ENCODE data around the gene IGF2R.
"Not testable (repeated sequence)": the region's sequence is repeated elsewhere in the genome, so short reads cannot be mapped to it uniquely, and the experiment has no call there.

The IGF2R gene

GRCh38 chr6:160090442-160091239 lies 121.8 kb downstream of the IGF2R start:
- not testable (repeated sequence) for H3K4me3 ChIP-seq (ENCODE audit: low read length); H3K4me1 ChIP-seq (ENCODE audit: insufficient read depth, low read length); H3K27me3 ChIP-seq (ENCODE audit: insufficient read depth, low read length); H2AFZ ChIP-seq (ENCODE audit: low read depth, low read length); H3K9me3 ChIP-seq (ENCODE audit: low read length)
- H3K36me3 ChIP-seq (ENCODE audit: insufficient read depth, low read length) = peaks cover 88% of the 10 kb centered on the region

GRCh38 chr6:160092176-160092575 lies 123.3 kb downstream of the IGF2R start:
- H3K27me3 ChIP-seq (ENCODE audit: insufficient read depth, low read length); H3K4me1 ChIP-seq (ENCODE audit: insufficient read depth, low read length); H3K9me3 ChIP-seq (ENCODE audit: low read length); H3K4me3 ChIP-seq (ENCODE audit: low read length); H2AFZ ChIP-seq (ENCODE audit: low read depth, low read length): not testable (repeated sequence)
- peaks cover 89% of the 10 kb centered on the region for H3K36me3 ChIP-seq (ENCODE audit: insufficient read depth, low read length)

GRCh38 chr6:160092602-160093001 lies 123.7 kb downstream of the IGF2R start:
- Histone ChIP-seq H3K4me3 (ENCODE audit: low read length) (no peak overlapping the region), H3K9me3 (ENCODE audit: low read length) (no peaks in the 10 kb centered on the region), H2AFZ (ENCODE audit: low read depth, low read length) (no peak overlapping the region), H3K27me3 (ENCODE audit: insufficient read depth, low read length) (no peaks in the 10 kb centered on the region), H3K36me3 (ENCODE audit: insufficient read depth, low read length) (peaks cover 91% of the 10 kb centered on the region), H3K4me1 (ENCODE audit: insufficient read depth, low read length) (no peaks in the 10 kb centered on the region)

- Histone ChIP-seq H3K9me3 (ENCODE audit: low read length) (no peaks in the 10 kb centered on the region), H3K4me3 (ENCODE audit: low read length) (no peak overlapping the region), H3K4me1 (ENCODE audit: insufficient read depth, low read length) (no peaks in the 10 kb centered on the region), H2AFZ (ENCODE audit: low read depth, low read length) (no peak overlapping the region), H3K36me3 (ENCODE audit: insufficient read depth, low read length) (peaks cover 90% of the 10 kb centered on the region), H3K27me3 (ENCODE audit: insufficient read depth, low read length) (no peaks in the 10 kb centered on the region)
Observed at GRCh38 chr6:160093061-160093460, 124.2 kb downstream of the IGF2R start.

GRCh38 chr6:160093946-160094345 lies 125.1 kb downstream of the IGF2R start:
- Histone ChIP-seq H3K4me3 (ENCODE audit: low read length) (no peak overlapping the region), H3K4me1 (ENCODE audit: insufficient read depth, low read length) (no peaks in the 10 kb centered on the region), H3K36me3 (ENCODE audit: insufficient read depth, low read length) (peaks cover 92% of the 10 kb centered on the region), H3K27me3 (ENCODE audit: insufficient read depth, low read length) (no peaks in the 10 kb centered on the region), H3K9me3 (ENCODE audit: low read length) (no peaks in the 10 kb centered on the region), H2AFZ (ENCODE audit: low read depth, low read length) (no peak overlapping the region)

- Histone ChIP-seq H3K4me1 (ENCODE audit: insufficient read depth, low read length) (no peaks in the 10 kb centered on the region), H2AFZ (ENCODE audit: low read depth, low read length) (no peak overlapping the region), H3K9me3 (ENCODE audit: low read length) (no peaks in the 10 kb centered on the region), H3K4me3 (ENCODE audit: low read length) (no peak overlapping the region), H3K27me3 (ENCODE audit: insufficient read depth, low read length) (no peaks in the 10 kb centered on the region), H3K36me3 (ENCODE audit: insufficient read depth, low read length) (peaks cover 80% of the 10 kb centered on the region)
Observed at GRCh38 chr6:160095146-160095845, 126.4 kb downstream of the IGF2R start.

GRCh38 chr6:160101277-160102205 lies 132.7 kb downstream of the IGF2R start:
- Histone ChIP-seq H3K9me3 (ENCODE audit: low read length) (no peaks in the 10 kb centered on the region), H2AFZ (ENCODE audit: low read depth, low read length) (no peak overlapping the region), H3K4me3 (ENCODE audit: low read length) (no peak overlapping the region), H3K27me3 (ENCODE audit: insufficient read depth, low read length) (no peaks in the 10 kb centered on the region), H3K36me3 (ENCODE audit: insufficient read depth, low read length) (peaks cover 78% of the 10 kb centered on the region), H3K4me1 (ENCODE audit: insufficient read depth, low read length) (no peaks in the 10 kb centered on the region)

GRCh38 chr6:160102399-160102798 lies 133.5 kb downstream of the IGF2R start:
- Histone ChIP-seq H3K4me1 (ENCODE audit: insufficient read depth, low read length) (no peaks in the 10 kb centered on the region), H3K4me3 (ENCODE audit: low read length) (no peak overlapping the region), H3K36me3 (ENCODE audit: insufficient read depth, low read length) (peaks cover 72% of the 10 kb centered on the region)

GRCh38 chr6:160102956-160103824 lies 134.3 kb downstream of the IGF2R start:
- H3K36me3 ChIP-seq (ENCODE audit: insufficient read depth, low read length) = peaks cover 69% of the 10 kb centered on the region
- H2AFZ ChIP-seq (ENCODE audit: low read depth, low read length) = no peak overlapping the region
- H3K4me3 ChIP-seq (ENCODE audit: low read length) = no peak overlapping the region
- no peaks in the 10 kb centered on the region for H3K27me3 ChIP-seq (ENCODE audit: insufficient read depth, low read length)
- H3K4me1 ChIP-seq (ENCODE audit: insufficient read depth, low read length) = no peaks in the 10 kb centered on the region
- H3K9me3 ChIP-seq (ENCODE audit: low read length) = no peaks in the 10 kb centered on the region

More at GRCh38 chr6:160102399-160102798, 133.5 kb downstream of the IGF2R start:
- Histone ChIP-seq H2AFZ (ENCODE audit: low read depth, low read length) (no peak overlapping the region), H3K9me3 (ENCODE audit: low read length) (no peaks in the 10 kb centered on the region), H3K27me3 (ENCODE audit: insufficient read depth, low read length) (no peaks in the 10 kb centered on the region)

GRCh38 chr6:160103825-160104100 lies 134.9 kb downstream of the IGF2R start:
- Histone ChIP-seq H2AFZ (ENCODE audit: low read depth, low read length) (no peak overlapping the region), H3K36me3 (ENCODE audit: insufficient read depth, low read length) (peaks cover 63% of the 10 kb centered on the region), H3K9me3 (ENCODE audit: low read length) (no peaks in the 10 kb centered on the region), H3K27me3 (ENCODE audit: insufficient read depth, low read length) (no peaks in the 10 kb centered on the region), H3K4me3 (ENCODE audit: low read length) (no peak overlapping the region), H3K4me1 (ENCODE audit: insufficient read depth, low read length) (no peaks in the 10 kb centered on the region)

- H3K9me3 ChIP-seq (ENCODE audit: low read length) = no peaks in the 10 kb centered on the region
- H3K36me3 ChIP-seq (ENCODE audit: insufficient read depth, low read length) = peaks cover 64% of the 10 kb centered on the region
- no peaks in the 10 kb centered on the region for H3K4me1 ChIP-seq (ENCODE audit: insufficient read depth, low read length)
- H3K27me3 ChIP-seq (ENCODE audit: insufficient read depth, low read length) = no peaks in the 10 kb centered on the region
- no peak overlapping the region for H2AFZ ChIP-seq (ENCODE audit: low read depth, low read length)
- no peak overlapping the region for H3K4me3 ChIP-seq (ENCODE audit: low read length)
Observed at GRCh38 chr6:160104821-160105517, 136.1 kb downstream of the IGF2R start.

GRCh38 chr6:160106010-160106409 lies 137.1 kb downstream of the IGF2R start:
- no peak overlapping the region for H2AFZ ChIP-seq (ENCODE audit: low read depth, low read length)
- no peaks in the 10 kb centered on the region for H3K27me3 ChIP-seq (ENCODE audit: insufficient read depth, low read length)
- peaks cover 62% of the 10 kb centered on the region for H3K36me3 ChIP-seq (ENCODE audit: insufficient read depth, low read length)
- H3K4me3 ChIP-seq (ENCODE audit: low read length) = no peak overlapping the region
- no peaks in the 10 kb centered on the region for H3K9me3 ChIP-seq (ENCODE audit: low read length)
- H3K4me1 ChIP-seq (ENCODE audit: insufficient read depth, low read length) = peaks cover 6% of the 10 kb centered on the region
